ENCODE results near the gene DEUP1.

DNA sequence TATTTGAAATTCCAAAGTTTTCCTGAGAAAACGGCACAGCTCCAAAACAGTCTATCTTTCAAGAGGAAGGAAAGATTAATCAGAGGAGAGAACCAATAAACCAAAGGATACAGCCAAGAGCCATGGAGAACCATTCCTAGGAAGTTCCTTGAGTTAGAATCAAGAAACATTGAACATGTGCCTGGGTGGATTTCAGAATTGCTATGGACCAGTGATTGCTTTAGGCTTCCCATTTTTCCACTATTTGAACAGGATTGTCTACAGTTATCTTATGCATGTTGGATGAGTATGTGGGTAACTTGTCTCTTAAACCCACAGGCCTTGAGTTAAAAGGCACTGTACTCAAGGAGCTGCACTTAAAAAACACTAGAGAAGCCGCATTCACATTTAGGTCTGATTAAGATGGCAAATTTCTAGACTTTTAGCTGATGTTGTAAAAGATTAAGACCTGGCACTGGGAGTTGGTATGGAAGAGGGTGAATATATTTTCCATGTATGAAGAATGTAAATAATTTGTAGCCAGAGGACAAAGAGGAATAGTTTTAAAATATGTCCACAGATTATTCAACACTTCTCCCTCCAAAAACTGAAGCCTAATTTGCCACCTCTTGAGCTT, 11.2 kb upstream of the DEUP1 start:
- TF ChIP-seq, protein P1, sequence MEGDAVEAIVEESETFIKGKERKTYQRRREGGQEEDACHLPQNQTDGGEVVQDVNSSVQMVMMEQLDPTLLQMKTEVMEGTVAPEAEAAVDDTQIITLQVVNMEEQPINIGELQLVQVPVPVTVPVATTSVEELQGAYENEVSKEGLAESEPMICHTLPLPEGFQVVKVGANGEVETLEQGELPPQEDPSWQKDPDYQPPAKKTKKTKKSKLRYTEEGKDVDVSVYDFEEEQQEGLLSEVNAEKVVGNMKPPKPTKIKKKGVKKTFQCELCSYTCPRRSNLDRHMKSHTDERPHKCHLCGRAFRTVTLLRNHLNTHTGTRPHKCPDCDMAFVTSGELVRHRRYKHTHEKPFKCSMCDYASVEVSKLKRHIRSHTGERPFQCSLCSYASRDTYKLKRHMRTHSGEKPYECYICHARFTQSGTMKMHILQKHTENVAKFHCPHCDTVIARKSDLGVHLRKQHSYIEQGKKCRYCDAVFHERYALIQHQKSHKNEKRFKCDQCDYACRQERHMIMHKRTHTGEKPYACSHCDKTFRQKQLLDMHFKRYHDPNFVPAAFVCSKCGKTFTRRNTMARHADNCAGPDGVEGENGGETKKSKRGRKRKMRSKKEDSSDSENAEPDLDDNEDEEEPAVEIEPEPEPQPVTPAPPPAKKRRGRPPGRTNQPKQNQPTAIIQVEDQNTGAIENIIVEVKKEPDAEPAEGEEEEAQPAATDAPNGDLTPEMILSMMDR (IDR thresholded peaks at IDR 0.05): no peak
- no peak for TF ChIP-seq POLR2A (IDR thresholded peaks at IDR 0.05)

Data from testis (tissue), 2 donors.